Esophagus (tissue), 2 donors: ENCODE measurements around the gene UNC79. TPM values are rescaled to one million over a fixed set of nuclear protein-coding genes. Genes with fewer than 3 reads are reported as not detected.

Experiments used
- H3K27ac ChIP-seq, 2 donors: one replicate each; pipeline ENCODE4 v1.5.1; 2013; ENCODE audit warnings: low read depth in 2 of 2, mild to moderate bottlenecking in 2 of 2, inconsistent platforms in 1 of 2, low read length in 1 of 2, moderate library complexity in 1 of 2
- H3K27me3 ChIP-seq, 2 donors: one replicate each; pipeline ENCODE4 v1.6.1; 2013; ENCODE audit warnings: low read length in 2 of 2, control low read depth in 1 of 2, mild to moderate bottlenecking in 1 of 2; ENCODE audit not compliant: insufficient read depth in 2 of 2, control insufficient read depth in 1 of 2
- H3K36me3 ChIP-seq, 2 donors: one replicate each; pipeline ENCODE4 v1.6.1; 2013; ENCODE audit warnings: low read length in 1 of 2; ENCODE audit not compliant: control insufficient read depth in 2 of 2, insufficient read depth in 2 of 2
- H3K4me1 ChIP-seq, 2 donors: one replicate each; pipeline ENCODE4 v1.6.1; 2013; ENCODE audit warnings: low read length in 1 of 2; ENCODE audit not compliant: control insufficient read depth in 2 of 2, insufficient read depth in 2 of 2
- H3K4me3 ChIP-seq, 2 donors: one replicate each; pipeline ENCODE4 v1.5.1; 2013; ENCODE audit warnings: low read length in 2 of 2, mild to moderate bottlenecking in 2 of 2, low read depth in 1 of 2, moderate library complexity in 1 of 2
- H3K9me3 ChIP-seq, 2 donors: one replicate each; pipeline ENCODE4 v1.6.1; 2013; ENCODE audit warnings: mild to moderate bottlenecking in 2 of 2, low read depth in 1 of 2, low read length in 1 of 2, moderate library complexity in 1 of 2; ENCODE audit not compliant: control insufficient read depth in 2 of 2, insufficient read depth in 1 of 2
- WGBS, 2 donors: extraction: QIAGEN DNeasy Blood & Tissue Kit; methylation state at CpG; one replicate each; pipeline ENCODE4 v1.1.7; 2013; 5-methylcytosine and 5-hydroxymethylcytosine counted together
- polyA plus RNA-seq, 2 donors: library from polyadenylated mRNA; stranded (reverse); fragments of 200-250 nt; gene quantifications; one replicate each; pipeline ENCODE4 v1.2.3, GENCODE V29; 2013
- donor health status: healthy with polysubstance abuse.
- donor health status: Bipolar disorder and iron deficiency.

UNC79 gene
- polyA plus RNA-seq, 2 donors = 0.01 to 0.02 TPM

- no peaks in the 10 kb centered on the region for H3K27me3 ChIP-seq
- H3K27ac ChIP-seq = no peak overlapping the region
- no peaks in the 10 kb centered on the region for H3K9me3 ChIP-seq
- 88 to 92% methylated on average over 9 of the region's 9 CpGs for WGBS, 2 donors
- peaks cover 0 to 3% of the 10 kb centered on the region in 2 donors for H3K36me3 ChIP-seq
- H3K4me1 ChIP-seq = no peaks in the 10 kb centered on the region
- no peak overlapping the region for H3K4me3 ChIP-seq
Measured at GRCh38 chr14:93725993-93726392, 295.3 kb downstream of the UNC79 start.

- H3K4me3 ChIP-seq = no peak overlapping the region
- H3K27ac ChIP-seq = no peak overlapping the region
- no peaks in the 10 kb centered on the region for H3K9me3 ChIP-seq
- WGBS, 2 donors = 79 to 83% methylated on average over 23 of the region's 23 CpGs
- no peaks in the 10 kb centered on the region for H3K27me3 ChIP-seq
- peaks cover 0 to 3% of the 10 kb centered on the region in 2 donors for H3K36me3 ChIP-seq
- H3K4me1 ChIP-seq = no peaks in the 10 kb centered on the region
Measured at GRCh38 chr14:93727039-93727740, 296.5 kb downstream of the UNC79 start.

- Histone ChIP-seq H3K4me1 (no peaks in the 10 kb centered on the region), H3K36me3 (peaks cover 0 to 3% of the 10 kb centered on the region in 2 donors), H3K27ac (no peak overlapping the region), H3K4me3 (no peak overlapping the region), H3K27me3 (no peaks in the 10 kb centered on the region), H3K9me3 (no peaks in the 10 kb centered on the region)
- WGBS, 2 donors = 91 to 92% methylated on average over 19 of the region's 19 CpGs
Measured at GRCh38 chr14:93727917-93728650, 297.3 kb downstream of the UNC79 start.

- H3K4me3 ChIP-seq = no peak overlapping the region
- H3K36me3 ChIP-seq = peaks cover 0 to 3% of the 10 kb centered on the region in 2 donors
- no peaks in the 10 kb centered on the region for H3K27me3 ChIP-seq
- WGBS, 2 donors = 91 to 92% methylated on average over 8 of the region's 8 CpGs
- no peak overlapping the region for H3K27ac ChIP-seq
- H3K9me3 ChIP-seq = no peaks in the 10 kb centered on the region
- H3K4me1 ChIP-seq = no peaks in the 10 kb centered on the region
Measured at GRCh38 chr14:93728651-93729016, 297.9 kb downstream of the UNC79 start.

GRCh38 chr14:93729993-93730392 is 299.3 kb downstream of the UNC79 start:
- H3K27ac ChIP-seq = no peak overlapping the region
- H3K4me1 ChIP-seq = no peaks in the 10 kb centered on the region
- H3K27me3 ChIP-seq = no peaks in the 10 kb centered on the region
- no peak overlapping the region for H3K4me3 ChIP-seq
- H3K36me3 ChIP-seq = peaks cover 0 to 3% of the 10 kb centered on the region in 2 donors
- WGBS, 2 donors = 77 to 78% methylated on average over 10 of the region's 10 CpGs
- no peaks in the 10 kb centered on the region for H3K9me3 ChIP-seq

- no peaks in the 10 kb centered on the region for H3K9me3 ChIP-seq
- 61 to 62% methylated on average over 7 of the region's 7 CpGs for WGBS, 2 donors
- no peak overlapping the region for H3K4me3 ChIP-seq
- H3K4me1 ChIP-seq = no peaks in the 10 kb centered on the region
- H3K36me3 ChIP-seq = peaks cover 0 to 3% of the 10 kb centered on the region in 2 donors
- H3K27me3 ChIP-seq = no peaks in the 10 kb centered on the region
- no peak overlapping the region for H3K27ac ChIP-seq
Measured at GRCh38 chr14:93731753-93732152, 301.0 kb downstream of the UNC79 start.

- Histone ChIP-seq H3K36me3 (peaks cover 0 to 3% of the 10 kb centered on the region in 2 donors), H3K4me1 (no peaks in the 10 kb centered on the region), H3K9me3 (no peaks in the 10 kb centered on the region), H3K4me3 (no peak overlapping the region), H3K27ac (no peak overlapping the region), H3K27me3 (no peaks in the 10 kb centered on the region)
- WGBS, 2 donors = 87 to 88% methylated on average over 10 of the region's 10 CpGs
Measured at GRCh38 chr14:93732524-93732923, 301.8 kb downstream of the UNC79 start.

GRCh38 chr14:93733231-93733630 is 302.5 kb downstream of the UNC79 start:
- H3K36me3 ChIP-seq = peaks cover 0 to 3% of the 10 kb centered on the region in 2 donors
- H3K4me3 ChIP-seq = no peak overlapping the region
- H3K9me3 ChIP-seq = no peaks in the 10 kb centered on the region
- H3K4me1 ChIP-seq = no peaks in the 10 kb centered on the region
- 68 to 69% methylated on average over 11 of the region's 11 CpGs for WGBS, 2 donors
- no peaks in the 10 kb centered on the region for H3K27me3 ChIP-seq
- no peak overlapping the region for H3K27ac ChIP-seq

- Histone ChIP-seq H3K36me3 (peaks cover 0 to 3% of the 10 kb centered on the region in 2 donors), H3K9me3 (no peaks in the 10 kb centered on the region), H3K27me3 (no peaks in the 10 kb centered on the region), H3K27ac (no peak overlapping the region), H3K4me1 (no peaks in the 10 kb centered on the region), H3K4me3 (no peak overlapping the region)
- 69 to 76% methylated on average over 6 of the region's 6 CpGs for whole genome bisulfite sequencing, 2 donors
Measured at GRCh38 chr14:93733631-93734030, 302.9 kb downstream of the UNC79 start.
